HS-27A (cell line): ENCODE measurements around the gene SEL1L3.

Source experiments
- DNase-seq: peaks from one replicate; pipeline ENCODE4 v3.0.0-alpha.2; 2012; ENCODE audit warnings: low read depth, missing footprints

Gene SEL1L3

DNA sequence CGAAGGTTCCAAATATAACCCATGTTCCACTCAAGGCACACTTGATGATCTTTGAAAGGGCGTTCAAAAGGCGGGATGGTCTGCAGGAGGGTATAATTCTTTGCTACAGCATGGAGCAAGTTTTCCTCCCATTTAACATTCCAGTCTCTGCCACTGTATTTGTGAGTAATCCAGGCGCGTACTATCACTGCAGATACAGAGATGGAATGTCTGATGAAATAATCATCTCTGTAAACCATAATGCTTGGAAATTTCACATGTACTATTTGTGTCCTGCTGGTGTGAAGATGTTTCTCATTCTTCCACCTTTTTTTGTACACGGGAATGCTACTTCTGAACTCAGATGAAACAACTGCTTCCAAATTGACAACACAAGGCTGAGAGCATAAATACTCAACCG is 15.5 kb downstream of the SEL1L3 start:
- DNase-seq = no peak

DNA sequence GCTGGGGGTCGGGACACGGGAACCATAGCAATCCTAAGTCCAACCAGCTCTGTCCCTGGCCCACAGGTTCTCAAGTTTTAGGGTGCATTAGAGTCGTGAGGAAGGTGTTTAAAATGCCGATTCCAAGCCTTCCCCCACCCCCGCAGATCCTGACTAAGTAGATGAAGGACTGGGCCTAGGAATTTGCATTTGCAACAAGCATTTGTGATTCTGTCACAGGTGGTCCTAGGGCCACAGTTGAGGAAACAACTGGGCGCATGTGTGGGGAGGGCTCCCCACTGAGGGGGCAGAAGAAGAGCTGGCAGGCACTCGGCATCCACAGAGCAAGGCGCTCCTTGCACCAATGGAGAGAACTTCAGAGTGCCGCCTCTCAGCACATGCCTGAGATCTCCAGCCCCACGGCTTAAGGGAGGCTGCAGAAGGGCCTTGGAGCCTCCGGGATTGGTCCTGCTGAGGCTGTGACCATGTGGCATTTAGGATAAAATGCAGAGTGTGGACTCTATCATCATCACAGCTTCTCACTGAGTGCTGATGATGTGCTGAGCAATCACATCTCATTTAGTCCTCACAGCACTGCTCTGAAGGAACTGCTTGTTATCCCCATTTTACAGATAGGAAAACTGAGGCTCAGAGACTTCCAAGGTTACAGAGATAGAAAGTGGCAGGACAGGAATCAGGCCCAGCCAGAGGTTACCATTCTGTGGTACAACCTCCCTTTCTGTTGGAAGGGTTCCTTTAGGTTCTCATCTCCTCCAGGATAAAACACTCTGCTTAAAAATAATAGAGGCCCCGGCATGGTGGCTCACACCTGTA is 16.7 kb downstream of the SEL1L3 start:
- no peak for DNase-seq

DNA sequence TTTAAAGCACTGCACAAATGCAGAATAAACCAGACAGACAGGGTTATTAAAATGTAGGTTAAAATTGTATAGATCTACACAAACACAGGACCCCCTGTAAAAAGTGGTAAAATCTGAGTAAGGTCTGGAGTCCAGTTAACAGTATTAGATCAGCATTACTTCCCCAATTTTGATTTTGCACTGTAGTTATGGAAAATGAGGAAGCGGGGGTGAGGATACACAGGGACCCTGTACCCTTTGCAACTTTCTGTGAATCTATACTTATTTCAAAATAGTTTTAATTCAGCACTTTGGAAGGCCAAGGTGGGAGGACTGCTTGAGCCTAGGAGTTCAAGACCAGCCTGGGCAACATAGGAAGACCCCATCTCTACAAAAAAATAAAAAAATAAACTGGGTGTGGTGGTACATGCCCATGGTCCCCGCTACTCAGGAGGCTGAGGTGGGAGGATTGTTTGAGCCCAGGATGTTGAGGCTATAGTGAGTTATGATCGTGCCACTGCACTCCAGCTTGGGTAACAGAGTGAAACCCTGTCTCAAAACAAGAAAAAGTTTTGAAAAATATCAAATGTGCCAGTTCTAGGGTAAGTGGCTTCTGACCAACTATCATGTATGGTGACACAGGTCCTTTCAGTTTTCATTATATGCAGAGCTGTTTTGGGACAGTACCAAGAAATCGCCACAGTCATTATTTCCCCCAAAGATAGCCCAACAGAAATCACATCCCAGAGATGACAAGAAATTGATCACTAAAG is 17.7 kb downstream of the SEL1L3 start:
- no peak for DNase-seq

DNA sequence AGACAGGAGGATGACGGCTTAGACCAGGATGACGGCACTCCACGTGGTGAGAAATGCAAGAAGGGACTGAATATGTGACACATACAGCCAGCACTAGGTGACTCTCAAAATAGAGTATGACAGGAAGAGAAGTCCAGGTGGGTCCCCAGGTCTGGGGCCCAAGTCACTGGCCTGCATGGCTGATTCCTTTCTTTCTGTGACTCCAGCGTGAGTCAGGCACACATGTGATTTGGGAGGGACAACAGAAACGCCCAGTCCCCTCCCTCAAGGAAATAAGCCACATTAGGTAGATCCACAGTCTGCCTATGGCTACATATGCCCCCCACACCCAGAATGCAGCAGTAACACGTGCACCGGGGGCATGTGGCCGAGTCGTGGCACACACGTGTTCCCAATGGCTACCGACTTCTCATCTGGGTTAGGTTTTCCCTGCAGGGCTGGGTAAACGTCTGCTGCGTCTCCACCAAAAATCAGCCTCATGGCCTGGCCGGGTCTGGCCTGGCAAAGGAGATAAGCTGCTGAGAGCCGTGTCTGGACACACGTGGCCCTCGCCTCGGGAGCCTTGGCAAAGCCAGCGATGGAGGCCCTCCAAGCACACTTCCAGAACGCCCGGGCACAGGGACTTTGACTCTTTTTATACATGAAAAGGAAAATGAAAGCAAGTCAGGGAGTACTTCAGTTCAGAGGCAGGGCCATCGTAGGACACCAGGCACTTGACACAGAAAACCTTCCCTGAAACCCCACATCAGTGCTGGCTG is 19.3 kb downstream of the SEL1L3 start:
- no peak for DNase-seq

DNA sequence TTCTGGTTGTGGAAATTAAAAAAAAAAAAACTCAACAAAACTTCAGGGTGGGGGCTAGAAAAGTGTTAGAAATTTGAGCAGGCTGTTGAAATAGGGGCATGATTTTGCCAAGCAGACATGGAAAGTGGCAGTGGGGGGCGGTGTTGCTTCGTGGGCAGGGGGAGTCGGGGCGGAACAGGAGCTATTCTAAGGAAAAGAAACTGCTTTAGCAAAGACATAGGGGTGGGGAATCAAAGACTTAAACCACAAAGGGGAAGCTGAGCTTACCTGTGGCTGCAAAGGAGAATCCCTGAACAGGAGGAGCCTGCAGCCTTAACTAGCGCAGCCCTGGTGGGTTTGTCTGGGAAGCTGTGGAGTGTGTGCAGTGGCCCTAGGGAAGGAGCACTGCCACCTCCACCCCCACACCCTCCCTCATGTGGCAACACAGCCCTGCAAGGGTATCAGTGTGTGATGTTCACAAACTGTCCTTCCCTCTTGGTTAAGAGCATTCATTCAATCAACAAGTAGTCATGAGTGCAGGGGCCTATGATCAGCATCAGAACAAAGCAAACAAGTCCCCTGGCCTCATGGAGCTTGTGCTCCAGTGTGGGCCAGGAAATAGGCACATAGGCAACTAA is 20.5 kb downstream of the SEL1L3 start:
- no peak for DNase-seq

DNA sequence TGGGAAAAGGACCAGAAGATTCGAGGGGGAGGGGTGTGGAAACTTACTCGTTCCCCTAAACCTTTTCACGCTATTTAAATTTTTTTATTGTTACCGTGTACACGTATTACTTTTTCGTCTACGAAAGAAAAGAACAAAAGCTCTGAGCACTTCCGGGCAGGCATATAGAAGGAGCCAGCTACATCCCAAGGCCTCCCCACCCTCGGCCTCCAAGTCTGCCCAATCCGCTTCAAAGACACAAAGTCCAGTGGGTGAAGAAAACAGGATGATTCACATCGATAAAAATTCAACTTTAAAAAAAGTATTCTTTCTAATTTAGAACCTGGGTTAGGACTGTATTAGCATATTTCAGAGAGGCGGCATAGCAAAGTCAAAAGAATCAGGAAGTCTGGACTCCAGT is 23.1 kb downstream of the SEL1L3 start:
- no peak for DNase-seq

DNA sequence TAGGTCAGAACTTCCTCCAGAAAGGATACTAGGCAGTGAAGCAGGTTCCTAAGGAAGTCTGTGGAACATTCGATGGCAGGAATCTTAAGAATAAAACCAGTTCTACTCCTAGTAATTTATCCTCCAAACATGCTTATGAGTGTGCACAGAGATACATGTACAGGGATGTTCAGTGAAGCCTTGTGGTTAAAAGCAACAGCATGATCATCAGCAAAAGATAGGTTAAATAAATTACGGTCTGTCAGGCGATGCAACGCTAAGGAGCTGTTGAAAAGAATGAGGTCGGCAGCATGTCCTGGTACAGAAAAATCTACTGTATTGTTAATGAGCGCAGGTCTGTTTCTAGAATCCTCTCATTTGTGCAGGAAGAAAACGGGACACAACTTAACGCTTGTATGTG is 23.6 kb downstream of the SEL1L3 start:
- no peak for DNase-seq

DNA sequence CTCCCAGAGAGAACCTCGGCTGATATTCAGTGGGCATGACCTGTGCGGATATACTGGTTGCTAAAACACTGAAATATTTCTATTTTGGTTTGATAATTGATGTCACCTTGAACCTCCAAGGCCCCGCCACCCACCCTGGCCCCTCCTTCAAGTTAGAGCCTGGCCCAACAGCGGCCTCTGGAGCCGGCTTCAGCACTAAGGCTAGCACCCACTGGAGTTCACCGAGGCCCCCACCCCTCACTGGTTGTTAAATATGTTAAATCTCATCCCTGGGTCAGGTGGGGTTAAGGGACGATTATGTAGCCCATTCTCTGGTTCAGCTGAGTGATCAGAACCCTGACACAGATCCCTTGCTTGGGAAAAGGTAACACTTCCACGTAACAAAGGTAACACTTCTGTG is 24.3 kb downstream of the SEL1L3 start:
- DNase-seq = no peak

DNA sequence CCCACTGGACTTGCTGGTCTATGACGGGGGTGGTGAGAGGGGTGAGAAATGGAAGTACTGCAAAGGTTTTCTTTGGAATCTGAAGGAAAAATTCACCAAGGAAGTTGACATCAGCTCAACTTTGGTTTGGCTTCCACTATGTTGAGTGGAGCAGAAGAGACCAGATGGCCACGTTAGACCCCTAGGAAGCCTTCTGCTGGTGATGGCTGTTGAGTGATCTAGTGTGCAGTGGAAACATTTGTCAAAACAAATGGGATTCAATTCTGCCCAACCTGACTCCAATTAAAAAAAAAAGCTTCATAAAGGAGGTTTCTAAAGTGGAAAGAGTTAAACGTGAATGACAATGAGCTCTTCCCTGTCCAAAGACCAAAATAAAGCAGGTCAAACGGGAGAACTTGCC is 25.7 kb downstream of the SEL1L3 start:
- no peak for DNase-seq

DNA sequence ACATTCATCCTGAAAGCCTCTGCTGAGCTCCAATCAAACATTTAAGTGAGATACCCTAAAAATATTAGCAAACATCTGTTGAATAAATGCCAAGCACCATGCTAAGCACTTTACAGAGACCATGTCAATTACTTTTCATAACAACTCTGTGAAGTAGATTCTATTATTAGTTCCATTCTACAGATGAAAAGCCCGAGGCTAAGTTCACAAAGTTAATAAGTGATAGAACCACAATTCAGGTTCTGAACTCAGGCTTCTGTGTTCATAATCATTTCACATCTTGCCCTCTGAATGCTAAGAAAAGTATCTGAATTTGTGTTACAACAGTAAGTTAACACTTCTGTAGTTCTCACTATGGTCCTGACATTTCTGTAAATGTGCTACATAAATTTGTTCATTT is 27.4 kb downstream of the SEL1L3 start:
- no peak for DNase-seq

DNA sequence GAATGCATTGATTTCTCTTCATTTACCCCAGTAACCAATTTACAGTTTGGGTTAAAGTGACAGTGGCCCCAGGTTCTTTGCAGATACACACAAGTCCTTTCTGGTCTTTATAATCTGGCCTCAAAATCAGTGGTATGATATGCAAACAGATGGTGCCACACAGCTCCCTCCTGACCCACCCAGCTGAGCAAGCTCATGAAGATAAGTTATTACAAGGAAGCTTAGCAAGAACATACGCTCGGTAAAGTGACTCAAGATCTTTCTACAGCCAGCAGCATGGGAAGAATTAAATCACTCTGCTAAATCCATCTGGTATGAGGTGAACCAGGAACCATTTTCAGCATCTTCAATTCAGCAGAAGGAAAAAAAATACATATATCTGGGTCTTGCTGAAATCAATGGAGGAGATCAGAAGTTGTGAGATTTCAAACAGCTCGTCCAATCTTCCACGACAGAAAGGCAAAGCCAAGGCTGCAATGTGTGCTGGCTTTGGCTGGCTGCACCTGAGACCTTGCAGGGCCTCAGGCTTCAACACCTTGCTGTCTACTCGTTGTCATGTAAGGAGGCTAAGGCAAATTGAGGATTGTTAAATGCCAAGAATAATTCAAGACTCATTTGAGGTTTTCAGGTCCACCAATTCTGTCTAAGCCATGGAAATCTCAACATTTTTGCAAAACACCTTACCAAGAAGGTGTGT is 28.2 kb downstream of the SEL1L3 start:
- DNase-seq = no peak

DNA sequence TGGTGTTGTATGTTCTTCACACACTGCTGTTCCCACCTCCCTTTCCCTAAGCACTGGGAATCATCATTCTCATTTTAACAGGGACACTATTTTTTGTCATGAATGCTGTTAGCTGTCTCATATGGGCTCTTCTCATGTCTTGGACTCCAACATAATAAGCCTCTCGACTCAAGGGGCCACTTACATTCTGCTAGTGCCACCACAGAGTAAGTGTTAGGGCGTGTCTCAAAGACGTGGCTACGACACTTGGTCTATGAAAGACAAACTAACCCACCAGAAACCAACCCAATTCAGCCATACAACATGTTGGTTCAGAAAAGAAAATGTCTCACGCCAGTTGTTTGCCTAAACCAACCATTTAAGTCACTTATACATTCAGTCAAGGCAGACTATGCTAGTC is 32.2 kb downstream of the SEL1L3 start:
- no peak for DNase-seq

DNA sequence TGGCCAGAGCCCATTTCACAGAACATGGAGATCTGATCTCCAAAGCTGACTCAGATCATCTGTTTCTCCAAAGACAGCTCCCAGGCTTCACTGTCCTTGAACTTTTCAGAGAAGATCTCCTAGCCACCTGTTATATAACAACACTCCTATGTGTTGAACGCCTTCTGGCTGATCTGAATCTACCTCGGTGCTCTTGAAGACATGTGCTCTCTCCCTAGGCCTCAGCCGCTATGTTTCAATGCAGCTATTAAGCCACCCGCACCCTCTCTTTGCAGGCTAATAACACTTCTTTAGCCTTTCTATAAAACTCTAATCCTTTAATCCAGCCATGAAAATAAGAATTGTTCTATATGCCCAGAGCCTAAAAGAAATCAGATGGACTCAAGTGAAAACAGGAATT is 34.9 kb downstream of the SEL1L3 start:
- DNase-seq = no peak

DNA sequence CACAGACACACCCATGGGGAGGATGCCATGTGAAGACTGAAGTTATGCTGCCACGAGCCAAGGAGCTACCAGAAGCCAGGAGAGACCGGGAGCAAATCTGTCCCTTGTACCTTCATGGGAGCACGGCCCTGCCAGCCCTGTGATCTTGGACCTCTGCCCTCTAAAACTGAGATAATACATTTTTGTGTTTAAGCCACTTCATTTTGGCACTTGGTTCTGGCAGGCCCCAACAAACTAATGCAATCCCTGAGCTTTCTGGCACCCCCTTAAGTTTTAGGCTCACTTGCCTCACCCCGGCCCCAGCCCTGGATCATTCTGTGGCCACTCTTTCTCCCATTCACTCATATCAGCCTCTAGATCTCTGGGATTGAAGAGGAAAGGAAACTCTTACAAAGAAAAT is 35.4 kb downstream of the SEL1L3 start:
- no peak for DNase-seq

DNA sequence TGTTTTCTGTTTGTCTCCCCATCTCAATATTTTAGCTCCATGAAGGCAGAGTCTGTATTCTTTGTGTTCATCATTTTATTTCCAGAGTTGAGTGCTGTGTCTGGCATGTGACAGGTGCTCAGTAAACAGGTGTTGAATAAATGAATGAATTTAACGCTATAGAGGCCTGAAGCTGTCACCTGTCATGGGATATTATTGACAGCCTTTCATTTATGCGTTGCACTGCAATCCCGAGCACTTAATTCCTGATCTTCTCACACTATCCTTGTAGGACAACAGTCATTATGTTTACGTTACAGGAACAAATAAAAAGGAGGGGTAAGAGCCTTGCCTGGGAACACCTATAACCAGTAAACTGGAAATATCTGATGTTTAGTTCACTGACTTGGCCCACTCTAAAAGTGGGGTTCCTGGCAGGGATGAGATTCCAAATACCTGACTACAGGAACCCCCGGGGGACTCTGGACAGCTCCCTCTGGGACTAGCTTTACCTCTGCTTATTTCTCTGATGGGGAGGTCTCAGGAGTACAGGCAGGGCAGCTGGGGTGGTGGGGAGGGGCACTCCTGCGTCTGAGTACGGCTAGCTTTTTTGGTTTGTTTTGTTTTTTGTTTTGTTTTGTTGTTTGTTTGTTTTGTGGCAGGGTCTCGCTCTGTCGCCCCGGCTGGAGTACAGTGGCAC is 36.6 kb downstream of the SEL1L3 start:
- no peak for DNase-seq

DNA sequence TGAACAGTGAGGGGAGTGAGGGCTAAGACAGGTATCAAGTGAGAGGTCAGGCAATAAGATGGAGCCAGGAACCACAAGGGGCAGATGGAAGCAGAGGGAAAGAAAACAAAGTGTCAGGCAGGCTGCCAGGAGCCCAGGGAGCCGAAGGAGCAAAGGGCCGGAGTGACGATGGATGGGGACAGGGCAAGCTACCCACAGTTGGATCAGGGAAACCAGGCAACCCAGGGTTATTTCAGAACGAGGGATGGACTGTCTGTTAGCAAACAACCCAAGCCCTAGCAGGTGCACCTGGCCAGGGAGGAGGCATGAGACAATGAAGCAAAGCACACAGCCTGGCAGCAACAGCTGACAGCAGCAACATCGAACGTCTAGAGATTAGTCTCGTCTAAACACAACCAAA is 39.2 kb downstream of the SEL1L3 start:
- DNase-seq = no peak

DNA sequence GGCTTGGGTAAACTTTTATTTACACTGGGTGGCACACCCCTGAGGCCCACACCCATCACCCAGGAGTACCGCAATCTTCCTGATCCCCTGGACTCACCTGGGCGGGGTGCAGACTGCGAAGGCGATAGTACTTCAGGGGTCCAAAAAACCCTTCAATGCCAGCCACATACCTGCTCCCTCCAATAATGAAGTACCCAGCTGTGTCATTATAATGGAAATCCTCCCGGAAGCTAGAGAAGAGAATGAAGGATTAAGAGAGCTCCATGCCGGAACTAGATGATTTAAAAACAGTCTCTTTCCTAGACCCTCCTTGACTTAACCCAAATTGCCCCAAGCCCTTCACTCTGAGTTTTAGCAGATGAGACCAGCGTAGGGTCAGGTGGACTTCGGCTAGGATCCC is 40.9 kb downstream of the SEL1L3 start:
- DNase-seq = no peak

DNA sequence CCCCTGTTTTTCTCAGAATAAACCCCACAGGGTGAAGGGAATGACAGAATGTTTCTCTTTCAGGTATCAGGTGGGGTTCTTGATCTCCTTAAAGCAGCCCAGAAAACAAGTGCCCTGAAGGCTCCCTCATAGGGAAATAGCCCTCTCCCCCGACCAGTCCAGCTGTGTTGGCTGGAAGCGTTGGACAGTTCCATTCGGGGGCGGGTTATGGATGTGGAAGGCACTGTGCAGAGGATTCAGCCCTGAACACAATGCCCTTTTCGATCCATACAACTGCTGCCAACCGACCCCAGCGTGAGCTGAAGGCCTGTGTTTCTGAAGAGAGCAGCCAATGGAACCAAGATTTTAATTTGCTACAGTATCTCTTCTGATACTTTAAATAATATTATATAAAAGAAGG is 41.5 kb downstream of the SEL1L3 start:
- no peak for DNase-seq

DNA sequence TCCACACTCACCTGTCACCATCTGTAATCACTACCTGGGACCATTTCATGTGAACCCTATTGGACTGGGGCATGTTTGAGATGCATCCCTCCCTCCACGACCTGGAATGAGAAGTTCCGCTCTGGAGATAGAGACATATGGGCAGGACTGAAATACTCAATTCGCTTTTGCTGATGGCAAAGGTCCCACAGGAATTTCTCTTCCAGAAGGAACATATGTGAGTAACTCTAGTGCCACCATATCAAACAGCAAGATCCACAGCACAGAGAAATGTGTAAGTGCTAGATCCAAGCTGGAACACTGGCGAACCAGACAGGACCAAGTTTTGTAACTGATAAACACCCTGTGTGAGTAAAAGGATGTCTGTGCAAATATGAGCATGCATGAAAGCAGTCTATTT is 43.9 kb downstream of the SEL1L3 start:
- no peak for DNase-seq

DNA sequence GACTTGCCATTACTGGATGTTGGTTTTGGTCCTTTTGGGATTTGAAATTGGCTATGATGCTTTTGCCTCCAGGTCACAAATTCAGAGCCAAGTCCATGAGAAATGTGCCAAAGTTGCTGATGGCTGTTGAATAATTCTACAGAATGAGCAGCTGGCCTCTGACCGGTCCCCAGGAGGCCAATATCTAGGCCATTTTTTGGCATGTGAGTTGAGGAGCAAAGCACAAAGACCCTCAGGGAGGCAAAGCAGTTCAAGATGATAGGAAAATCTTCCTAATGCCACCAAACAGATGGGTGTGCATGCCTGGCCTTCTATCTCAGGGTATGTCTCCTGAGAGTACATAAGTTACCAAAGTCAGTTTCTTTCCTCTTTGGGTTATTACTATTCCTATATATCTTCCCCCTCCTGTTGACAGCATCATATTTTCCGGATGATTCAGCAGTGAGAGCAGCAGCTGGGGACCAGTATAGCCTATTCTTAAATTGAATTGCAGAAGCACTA is 44.4 kb downstream of the SEL1L3 start:
- no peak for DNase-seq

DNA sequence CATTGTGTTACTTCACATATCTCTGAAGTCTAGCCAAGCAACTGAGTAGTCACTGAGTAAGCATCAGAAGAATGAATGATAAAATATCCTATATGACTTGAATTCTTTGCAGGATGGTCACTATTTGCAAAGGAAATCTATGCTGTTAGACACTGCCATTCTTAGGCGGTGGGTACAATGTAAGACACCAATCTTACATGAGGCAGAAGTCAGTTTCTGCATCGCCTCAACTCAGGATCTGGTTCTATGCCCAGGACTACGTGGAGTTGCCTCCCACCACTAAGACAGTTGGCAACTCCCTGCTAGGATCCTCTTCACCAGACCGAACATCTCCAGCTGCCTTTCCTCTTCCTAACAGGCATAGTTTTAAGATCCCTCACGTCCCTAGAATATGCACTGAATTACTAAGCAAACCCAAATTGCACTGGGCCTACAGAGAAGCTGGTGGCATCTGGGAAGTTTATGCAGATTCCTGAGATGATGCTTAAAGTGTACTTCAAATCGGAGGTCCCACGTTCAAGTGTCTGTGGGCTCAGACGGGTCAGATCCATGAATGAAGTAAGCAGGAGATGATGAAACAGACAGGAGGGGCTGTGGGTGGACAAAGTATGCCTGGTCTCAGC is 45.6 kb downstream of the SEL1L3 start:
- DNase-seq = peak; percentile 60
